SH-SY5Y (cell line): ENCODE measurements around the gene UBR2.

Experiments
- GATA2 ChIP-seq: IDR thresholded peaks from 2 replicates; pipeline ENCODE4 v1.6.1; 2011; ENCODE audit warnings: mild to moderate bottlenecking, low read depth, low read length
- GATA3 ChIP-seq: IDR thresholded peaks from 2 replicates; pipeline ENCODE4 v1.6.1; 2011; ENCODE audit warnings: low read depth, mild to moderate bottlenecking, low read length, moderate library complexity

GRCh38 chr6:42599558-42599957 lies 35.7 kb downstream of the UBR2 start:
- TF ChIP-seq GATA2 (no peak), GATA3 (no peak)
